Limb (tissue), 2 donors: ENCODE results near the gene NABP1.
A peak's percentile ranks its signal among the peaks of the same experiment; 100 is the strongest.

ENCODE experiments used
- DNase-seq, 2 donors: peaks; one replicate each; pipeline ENCODE4 v3.0.0-alpha.2; 2016; ENCODE audit errors: extremely low spot score in 2 of 2

Gene NABP1

GRCh38 chr2:191707542-191707941, 29.6 kb downstream of the NABP1 start:
- no peak for DNase-seq

GRCh38 chr2:191710411-191710900, 32.5 kb downstream of the NABP1 start:
- no peak for DNase-seq

GRCh38 chr2:191711621-191712020, 33.7 kb downstream of the NABP1 start:
- no peak for DNase-seq

- no peak for DNase-seq
These were observed 35.9 kb downstream of the NABP1 start for GRCh38 chr2:191713837-191714236.

- peak in 1 of 2 donors; percentile 40 for DNase-seq
These were observed 37.0 kb downstream of the NABP1 start for GRCh38 chr2:191714925-191715324.

- DNase-seq = no peak
These were observed 37.5 kb downstream of the NABP1 start for GRCh38 chr2:191715471-191715870.

- DNase-seq = no peak
These were observed 41.3 kb downstream of the NABP1 start for GRCh38 chr2:191719261-191719660.

GRCh38 chr2:191719938-191720337, 42.0 kb downstream of the NABP1 start:
- DNase-seq = no peak

GRCh38 chr2:191721331-191721730, 43.4 kb downstream of the NABP1 start:
- no peak for DNase-seq

GRCh38 chr2:191724015-191724414, 46.1 kb downstream of the NABP1 start:
- DNase-seq = no peak

- DNase-seq = no peak
These were observed 51.1 kb downstream of the NABP1 start for GRCh38 chr2:191728750-191729624.

GRCh38 chr2:191730263-191730662, 52.3 kb downstream of the NABP1 start:
- DNase-seq = no peak
